Raji (cell line): ENCODE measurements around the gene RIT1.

ENCODE experiments used
- POLR2A ChIP-seq: IDR thresholded peaks from 2 replicates; pipeline ENCODE4 v1.6.1; 2011; ENCODE audit warnings: low read depth, low read length, control low read depth; ENCODE audit not compliant: insufficient read depth

The RIT1 gene

DNA sequence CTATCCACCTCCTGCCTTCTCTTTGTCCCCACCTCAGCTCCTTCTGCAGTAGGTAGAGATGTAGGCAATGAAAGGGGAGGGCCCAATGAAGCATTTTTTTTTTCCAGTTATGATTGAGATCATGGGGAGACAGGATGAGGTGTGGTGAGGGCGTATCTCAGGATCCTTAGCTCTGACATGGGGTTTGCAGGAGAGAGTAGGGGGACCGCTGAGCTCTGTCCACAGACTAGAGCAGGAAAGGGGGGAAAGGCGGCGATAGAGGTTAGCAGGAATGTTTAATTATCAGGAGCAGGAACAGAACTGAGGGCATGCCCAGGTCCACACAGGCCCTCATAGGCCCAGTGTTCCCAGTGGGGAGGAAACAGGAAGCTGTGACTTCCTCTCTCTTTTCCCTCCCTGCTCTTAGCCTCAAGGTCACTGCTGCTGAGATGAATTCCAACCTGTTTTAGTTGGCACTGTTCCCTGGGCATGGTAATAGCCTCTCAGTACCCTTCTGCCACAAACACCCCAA is 29.4 kb upstream of the RIT1 start:
- TF ChIP-seq POLR2A: no peak

DNA sequence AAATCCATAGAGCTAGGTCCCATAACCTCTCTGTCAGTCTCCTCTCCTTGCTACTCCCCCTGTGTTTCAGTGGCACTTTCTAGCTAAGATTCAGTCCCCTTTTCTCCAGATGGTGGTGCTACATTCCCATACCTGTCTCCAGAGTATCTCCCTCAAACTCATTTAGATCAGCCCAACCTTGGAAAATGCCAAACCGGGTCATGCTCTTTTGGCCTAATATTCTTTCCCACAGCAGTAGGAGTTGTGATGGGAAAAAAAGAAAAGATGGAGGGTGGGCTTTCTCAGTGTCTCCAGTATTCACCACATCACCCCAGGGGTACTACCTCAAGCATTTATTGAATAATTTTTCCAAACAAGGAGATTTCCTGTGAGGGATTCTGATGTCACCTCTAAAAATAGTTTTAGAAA is 27.1 kb upstream of the RIT1 start:
- no peak for TF ChIP-seq POLR2A

DNA sequence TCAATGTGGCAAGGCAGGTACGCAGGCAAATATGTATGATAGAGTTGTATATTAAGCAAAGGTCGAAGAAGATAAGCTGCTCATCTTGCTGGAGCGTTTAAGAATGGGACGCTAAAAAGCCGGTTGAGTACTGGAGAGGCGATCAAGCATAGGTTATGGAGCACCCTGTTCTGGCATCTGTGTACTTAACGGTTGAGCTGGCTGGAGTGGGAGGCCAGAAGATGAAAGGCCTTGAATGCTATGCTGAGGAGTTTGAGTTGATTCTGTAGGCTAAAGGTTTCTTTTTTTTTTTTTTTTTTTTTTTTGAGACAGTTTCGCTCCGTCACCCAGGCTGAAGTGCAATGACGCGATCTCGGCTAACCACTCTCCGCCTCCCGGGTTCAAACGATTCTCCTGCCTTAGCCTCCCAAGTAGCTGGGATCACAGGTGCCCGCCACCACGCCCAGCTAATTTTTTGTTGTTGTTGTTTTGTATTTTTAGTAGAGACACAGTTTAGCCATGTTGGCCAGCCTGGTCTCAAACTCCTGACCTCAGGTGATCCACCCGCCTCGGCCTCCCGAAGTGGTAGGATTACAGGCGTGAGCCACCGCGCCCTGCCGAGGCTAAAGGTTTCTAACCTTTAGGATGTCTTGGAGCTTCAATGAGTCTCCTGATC is 23.9 kb upstream of the RIT1 start:
- no peak for TF ChIP-seq POLR2A

DNA sequence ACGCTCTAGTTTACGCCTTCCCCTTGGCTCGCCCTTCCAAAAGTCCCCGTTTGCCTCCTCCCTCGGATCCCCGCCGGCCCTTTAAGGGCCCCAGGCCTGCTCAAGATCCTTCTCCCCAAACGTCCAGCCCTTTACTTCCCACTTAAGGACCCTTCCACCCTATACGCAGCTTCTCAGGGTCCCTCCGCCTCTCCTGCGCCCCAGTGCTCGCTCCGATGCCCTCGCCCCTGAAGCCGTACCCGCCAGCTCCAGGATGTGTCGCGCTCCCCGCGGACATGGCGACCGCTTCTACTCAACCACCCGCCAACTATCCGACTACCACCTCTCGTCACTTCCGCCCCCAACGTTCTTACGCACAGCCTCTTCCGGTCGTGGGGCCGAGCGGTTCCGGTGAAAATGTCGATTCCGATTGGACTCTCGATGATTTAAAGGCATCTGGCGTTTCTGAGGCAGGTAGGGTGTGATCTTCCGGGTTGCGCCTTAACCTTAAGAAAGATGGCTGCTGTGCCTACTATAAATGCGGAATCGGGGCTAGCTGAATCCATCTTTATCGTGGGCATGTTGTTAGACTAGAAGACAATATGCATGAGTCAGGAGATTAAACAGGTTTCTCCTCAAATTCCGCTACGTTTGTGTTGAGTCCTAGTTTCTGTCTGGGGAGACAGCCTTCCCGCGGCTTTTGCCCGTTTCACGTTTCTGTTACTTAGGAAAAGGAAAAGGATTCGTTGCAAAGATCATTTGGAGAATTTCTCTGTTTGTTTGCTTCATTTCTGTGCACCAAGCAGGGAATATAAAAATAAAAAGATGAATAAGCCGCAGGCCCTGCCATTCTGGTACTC is 23.2 kb upstream of the RIT1 start, which contains the start of gene KHDC4:
Gene KHDC4 (minus strand): TSS at position 317 of the 839 bp plus-strand sequence. CDS start 40 bp downstream, at position 277.
- TF ChIP-seq POLR2A: peak; percentile 98

DNA sequence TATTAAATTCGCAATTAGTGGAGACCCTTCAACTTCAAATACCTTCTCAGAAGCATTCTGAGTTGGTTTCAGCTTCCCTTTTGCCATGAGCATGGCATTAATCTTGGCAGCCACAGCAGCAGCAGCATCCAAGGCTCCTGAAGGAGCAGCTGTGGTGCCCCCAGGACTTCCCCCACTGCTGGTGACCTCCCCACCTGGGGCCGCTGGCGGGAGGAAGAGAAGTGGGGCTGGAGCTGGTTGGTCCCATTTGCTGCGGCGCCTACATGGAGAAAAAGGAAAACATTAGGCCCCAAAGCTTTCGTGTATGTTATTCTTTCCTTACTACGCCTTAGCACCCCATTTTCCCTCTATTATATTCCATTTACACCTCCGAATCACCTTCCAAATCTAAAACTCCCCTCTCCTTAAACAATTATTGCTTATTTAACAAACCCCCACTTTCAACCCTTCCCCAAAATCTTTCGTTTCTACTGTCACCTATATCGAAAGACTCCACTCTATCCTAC is 22.5 kb upstream of the RIT1 start:
- no peak for TF ChIP-seq POLR2A

DNA sequence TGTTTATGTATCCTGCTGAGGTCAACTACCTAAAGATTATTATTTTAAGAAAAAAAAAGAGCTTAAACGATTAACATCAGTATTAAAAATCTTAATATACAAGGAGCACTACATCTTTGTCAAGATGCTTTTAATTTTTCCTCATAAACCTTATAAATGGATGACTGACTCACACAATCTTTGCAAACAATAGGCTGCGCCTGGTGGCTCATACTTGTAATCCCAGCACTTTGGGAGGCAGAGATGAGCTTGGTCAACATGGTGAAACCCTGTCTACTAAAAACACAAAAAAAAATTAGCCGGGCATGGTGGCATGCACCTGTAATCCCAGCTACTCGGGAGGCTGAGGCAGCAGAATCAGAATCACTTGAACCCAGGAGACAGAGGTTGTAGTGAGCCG is 21.3 kb upstream of the RIT1 start:
- TF ChIP-seq POLR2A: no peak

DNA sequence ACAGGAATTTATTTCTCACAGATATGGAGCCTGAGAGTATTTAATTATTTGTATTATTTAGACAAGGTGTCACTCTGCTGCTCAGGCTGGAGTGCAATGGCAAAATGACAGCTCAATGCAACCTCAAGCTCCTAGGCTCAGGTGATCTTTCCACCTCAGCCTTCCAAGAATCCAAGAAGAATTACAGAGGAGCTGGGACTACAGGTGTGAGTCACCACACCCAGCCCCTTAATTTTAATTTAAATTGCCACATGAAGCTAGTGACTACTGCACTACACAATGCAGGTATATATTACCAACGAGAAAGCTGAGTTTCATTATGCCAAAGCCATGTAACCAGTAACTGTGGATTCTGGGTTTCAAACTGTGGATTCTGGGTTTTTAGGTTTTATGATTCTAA is 20.9 kb upstream of the RIT1 start:
- no peak for TF ChIP-seq POLR2A

DNA sequence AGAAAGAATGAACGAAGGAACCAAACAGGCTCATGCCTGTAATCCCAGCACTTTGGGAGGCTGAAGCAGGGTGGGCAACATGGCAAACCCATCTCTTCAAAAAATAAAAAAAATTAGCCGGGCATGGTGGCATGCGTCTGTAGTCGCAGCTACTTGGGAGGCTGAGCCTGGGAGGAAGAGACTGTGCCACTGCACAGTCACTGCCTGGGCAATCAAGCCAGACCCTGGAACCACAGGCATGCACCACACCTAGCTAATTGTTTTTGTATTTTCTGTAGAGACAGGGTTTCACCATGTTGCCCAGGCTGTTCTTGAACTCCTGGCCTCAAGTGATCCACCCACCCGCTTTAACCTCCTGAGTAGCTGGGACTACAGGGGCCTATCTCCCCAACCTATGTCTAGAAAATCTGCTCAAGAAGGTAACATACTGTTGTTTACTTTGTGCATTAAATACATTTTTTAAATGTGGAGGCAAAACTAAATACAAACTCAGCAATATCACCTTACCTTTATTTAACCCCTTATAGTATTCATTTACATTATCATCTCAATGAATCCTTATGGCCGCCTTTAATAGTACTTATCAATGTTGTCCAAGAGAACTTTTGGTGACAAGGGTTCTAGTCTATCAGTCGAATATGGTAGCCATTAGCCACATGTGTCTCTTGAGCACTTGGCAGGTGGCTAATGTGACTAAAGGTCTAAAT is 20.3 kb upstream of the RIT1 start:
- no peak for TF ChIP-seq POLR2A

DNA sequence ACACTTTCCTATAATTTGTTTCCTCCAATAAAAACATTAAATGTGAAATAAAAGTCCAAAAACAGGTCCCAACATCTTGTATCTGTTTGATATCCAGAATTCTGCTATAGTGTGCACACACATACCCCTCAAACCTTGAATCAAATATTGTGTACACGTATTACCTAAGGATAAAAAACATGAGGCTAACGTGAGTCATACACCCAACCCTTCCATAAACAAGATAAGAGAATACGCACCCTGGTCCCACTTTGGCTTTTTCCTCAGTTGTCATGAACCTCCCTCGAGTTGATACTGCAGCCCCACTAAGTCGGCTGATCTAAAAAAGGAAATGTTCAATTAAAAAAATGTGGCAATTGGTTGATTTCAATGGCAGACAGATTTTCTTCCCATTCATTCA is 17.9 kb upstream of the RIT1 start:
- no peak for TF ChIP-seq POLR2A

DNA sequence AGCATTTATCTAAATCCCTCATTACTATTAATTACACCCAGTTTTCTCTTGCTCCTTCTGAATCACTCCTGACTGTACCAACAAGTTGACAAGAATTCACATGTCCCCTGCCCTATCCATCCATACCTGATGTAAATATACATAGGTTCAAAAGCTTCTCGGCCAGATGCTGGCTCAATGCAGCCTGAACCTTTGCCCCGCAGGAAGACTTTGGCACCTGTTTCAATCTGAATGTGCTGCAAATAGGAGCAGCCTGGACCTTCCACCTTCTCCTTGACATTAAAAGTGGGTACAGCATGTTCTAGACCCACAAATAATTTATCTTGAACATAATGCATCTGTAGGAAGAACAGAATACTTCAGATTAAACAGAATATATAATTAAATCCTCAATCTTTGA is 14.4 kb upstream of the RIT1 start:
- TF ChIP-seq POLR2A: no peak

DNA sequence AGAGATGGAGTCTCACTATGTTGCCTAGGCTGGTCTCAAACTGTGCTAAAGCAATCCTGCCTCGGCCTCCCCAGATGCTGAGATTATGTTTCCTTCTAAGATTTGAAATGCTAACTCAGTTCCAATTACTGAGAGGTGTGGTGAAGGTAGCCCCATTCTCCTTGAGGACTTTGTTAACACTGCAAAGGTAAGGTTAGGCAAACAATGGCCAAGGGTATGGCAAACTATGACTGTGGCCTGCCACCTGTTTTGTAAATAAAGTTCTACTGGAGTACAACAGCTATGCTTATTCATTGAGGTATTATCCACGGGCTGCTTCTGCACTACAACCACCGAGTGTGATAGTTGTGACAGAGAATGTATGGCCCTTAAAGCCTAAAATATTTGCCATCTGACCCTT is 9.6 kb upstream of the RIT1 start:
- TF ChIP-seq POLR2A: no peak

DNA sequence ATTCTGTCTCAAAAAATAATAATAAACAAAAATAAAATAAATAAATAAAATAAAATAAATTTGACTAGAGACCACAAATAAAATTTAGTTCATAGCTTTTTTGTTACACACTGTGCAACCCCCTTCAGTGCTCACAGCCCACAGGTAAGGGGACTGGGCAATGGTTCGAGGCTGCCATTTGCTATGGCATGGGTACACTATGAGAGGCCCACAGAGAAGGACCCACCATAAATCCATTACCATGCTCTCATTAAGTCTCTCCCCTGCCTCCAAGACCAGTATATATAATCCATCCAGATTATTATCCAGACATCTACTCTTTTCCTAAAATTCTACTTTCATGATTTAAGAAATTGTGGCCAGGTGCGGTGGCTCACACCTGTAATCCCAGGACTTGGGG is 8.7 kb upstream of the RIT1 start:
- no peak for TF ChIP-seq POLR2A

DNA sequence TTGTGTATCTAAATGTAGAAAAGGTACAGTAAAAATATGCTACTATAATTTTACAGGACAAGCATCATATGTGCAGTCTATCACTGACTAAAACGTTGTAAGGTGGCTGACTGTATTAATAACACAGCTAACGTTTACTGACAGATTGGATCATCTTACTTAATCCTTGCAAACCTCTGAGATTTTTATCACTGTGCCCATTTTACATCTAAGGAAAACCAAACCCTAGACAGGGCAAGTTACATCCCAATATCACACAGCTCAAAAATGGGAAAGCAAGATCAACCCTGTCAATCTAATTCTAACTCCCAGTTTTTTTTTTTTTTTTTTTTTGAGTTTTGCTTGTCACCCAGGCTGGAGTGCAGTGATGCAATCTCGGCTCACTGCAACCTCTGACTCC is 7.5 kb upstream of the RIT1 start:
- no peak for TF ChIP-seq POLR2A

DNA sequence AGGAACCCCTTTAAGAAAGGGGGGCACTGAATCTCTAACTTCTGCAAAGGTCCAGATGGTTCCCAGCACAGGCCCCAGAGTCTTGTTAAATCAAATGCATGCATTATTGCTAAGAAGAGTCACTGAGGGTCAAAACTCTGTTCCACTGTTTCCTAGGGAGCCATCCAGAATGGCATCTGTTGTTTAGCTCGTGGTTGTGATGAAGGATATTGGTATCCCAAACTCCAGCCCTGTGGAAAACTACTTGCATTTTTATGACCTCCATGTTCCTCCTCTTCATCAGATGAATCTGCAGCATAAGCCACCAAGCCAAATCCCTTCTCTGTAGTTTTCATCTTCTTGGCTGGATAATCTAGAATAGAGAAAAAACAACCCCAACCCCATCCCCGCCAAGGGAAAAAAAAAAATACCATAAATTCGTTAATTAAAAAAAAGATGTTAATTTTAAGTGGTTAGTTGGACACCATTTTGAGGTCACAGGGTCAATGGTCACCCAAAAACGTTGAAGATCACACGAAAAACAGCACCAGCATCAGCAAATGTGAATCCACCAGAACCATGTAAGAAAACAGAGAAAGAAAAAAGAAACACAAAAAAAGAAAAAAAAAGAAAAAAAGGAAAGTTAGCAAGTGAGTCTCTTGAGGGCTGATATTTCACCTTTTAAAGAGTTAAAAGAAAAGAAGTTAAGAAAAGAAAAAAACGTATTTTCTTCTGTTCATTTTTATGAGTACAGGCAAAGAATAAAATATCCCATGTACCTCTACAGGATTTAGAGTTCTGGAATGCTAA is 3.0 kb upstream of the RIT1 start:
- no peak for TF ChIP-seq POLR2A
